H4 (cell line): ENCODE results near the gene ASB16. TPM values are rescaled to one million over a fixed set of nuclear protein-coding genes. Genes with fewer than 3 reads are reported as not detected.
A peak's percentile ranks its signal among the peaks of the same experiment; 100 is the strongest.
"Not testable (repeated sequence)": the region's sequence is repeated elsewhere in the genome, so short reads cannot be mapped to it uniquely, and the experiment has no call there.

ENCODE experiments used
- DNase-seq: peaks from one replicate; pipeline ENCODE4 v3.0.0-alpha.2; 2015; ENCODE audit warnings: low spot score
- total RNA-seq: library from RNA; depleted of rRNA; stranded (reverse); fragments of >200 nt; shearing (Covaris generic); gene quantifications from 2 replicates; pipeline ENCODE4 v1.2.3, GENCODE V29; 2014

Gene ASB16
- total RNA-seq, 1 experiment from 2014 or later: not detected

DNA sequence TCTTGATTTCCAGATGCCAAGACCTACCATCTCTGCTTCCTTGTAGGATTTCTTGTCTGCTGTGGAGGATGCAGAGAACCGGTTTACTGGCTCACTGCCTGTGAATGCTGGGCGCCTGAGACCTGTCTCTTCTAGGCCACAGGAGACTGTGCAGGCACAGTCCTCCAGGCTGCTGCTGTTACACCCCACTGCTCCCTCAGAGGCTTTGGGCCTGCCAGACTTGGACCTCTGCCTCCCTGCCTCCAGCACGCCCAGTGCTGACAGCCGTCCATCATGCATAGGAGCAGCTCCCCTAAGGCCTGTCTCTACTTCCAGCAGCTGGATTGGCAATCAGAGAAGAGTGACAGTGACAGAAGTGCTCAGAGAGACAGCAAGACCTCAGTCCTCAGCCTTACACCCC, 22.7 kb upstream of the ASB16 start:
- DNase-seq: no peak

DNA sequence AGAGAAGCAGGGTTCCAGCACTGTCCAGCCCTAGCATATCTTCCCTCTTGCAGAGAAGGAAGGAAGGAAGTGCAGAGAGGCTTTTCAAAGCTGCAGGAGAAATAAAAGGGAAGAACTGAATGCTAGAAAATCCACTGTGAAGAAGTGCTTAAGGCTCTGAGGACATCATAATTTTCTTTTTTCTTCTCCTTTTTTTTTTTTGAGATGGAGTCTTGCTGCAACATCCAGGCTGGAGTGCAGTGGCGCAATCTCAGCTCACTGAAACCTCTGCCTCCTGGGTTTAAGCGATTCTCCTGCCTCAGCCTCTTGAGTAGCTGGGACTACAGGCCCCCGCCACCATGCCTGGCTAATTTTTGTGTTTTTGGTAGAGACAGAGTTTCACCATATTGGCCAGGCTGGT, 21.4 kb upstream of the ASB16 start:
- not testable (repeated sequence) for DNase-seq

DNA sequence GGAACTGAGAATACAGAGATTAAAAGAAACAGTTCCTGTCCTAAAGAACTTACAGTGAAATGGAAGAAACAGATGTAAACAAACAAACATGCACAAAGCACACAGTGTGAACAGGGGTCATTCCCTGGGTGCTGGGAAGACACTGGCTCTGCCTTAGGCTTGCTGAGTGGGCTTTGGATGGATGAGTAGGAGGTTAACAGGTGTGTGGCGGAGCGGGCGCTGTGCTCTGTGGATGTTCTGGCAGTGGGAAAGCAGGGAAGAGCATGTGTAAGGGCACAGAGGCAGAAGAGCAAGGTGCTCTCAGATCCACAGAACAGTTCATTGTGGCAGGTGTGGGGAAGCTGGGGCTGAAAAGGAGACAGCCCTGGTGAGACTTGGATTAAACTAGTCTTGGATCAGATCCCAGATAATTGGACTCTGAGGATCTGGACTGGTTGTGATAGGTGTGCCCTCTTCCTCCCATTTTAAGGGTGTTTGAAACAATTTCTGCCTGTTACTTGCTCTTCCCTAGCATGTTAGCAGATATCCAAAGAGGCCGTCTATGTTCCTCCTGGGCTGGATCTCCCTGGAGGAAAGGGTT, 20.7 kb upstream of the ASB16 start:
- no peak for DNase-seq

DNA sequence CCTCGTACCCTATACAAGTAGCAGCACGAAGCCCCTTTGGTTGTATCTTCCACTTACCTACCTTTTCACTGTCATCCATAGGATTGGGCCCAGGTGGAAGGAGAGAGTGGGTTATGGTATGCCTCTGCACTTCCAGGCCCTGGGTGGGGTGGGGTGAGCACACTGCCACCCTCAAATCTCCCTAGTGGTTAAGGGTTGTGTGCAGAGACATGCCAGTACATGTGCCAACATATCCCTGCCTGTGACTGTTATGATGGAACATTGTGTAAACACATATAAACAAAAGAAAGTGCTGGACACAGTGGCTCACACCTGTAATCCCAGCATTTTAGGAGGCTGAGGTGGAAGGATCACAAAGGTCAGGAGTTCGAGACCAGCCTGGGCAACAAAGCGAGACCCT, 17.6 kb upstream of the ASB16 start:
- DNase-seq: no peak

DNA sequence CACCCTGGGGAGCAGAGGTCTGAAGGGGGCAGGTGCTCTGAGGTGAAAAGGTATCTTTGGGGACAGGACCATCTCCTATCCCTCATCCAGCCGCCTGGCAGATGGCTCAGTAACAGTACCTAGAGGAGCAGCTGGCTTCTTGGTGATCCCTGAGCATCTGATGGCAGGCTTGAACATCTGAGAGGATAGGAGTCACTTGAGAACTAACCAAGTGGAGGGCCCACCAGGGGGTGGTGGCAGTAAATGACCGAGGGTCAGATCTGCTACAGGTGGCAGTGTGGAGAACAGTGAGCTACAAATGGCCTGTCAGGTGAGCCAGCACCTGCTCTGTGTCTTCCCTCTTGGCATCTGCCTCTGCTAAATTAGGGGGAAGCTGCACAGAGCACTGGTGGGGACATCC, 15.0 kb upstream of the ASB16 start:
- no peak for DNase-seq

DNA sequence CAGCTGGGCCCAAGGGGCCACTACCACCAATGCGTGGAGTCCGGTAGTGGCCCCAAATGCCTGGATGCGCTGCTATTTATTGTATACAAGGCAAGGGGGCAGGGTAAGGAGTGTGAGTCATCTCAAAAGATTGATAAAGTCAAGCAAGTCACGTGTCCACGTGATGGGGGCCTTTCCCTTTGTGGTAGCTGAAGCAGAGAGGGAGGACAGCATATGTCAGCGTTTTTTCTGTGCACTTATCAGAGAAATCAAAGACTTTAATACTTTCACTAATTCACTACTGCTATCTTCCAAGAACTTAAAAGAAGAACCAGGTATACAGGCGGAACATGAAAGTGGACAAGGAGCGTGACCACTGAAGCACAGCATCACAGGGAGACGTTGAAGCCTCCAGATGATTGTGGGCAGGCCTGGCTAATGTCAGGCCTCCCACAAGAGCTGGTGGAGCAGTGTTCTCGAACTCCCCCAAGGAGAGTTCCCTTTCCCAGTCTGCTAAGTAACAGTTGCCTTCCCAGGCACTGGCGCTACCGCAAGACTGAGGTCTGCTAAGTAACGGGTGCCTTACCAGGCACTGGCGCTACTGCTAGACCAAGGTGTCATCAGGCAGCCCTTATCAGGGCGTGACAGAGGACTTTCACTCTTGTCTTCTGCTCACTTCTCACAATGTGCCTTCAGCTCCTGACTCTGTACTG, 10.8 kb upstream of the ASB16 start:
- no peak for DNase-seq

DNA sequence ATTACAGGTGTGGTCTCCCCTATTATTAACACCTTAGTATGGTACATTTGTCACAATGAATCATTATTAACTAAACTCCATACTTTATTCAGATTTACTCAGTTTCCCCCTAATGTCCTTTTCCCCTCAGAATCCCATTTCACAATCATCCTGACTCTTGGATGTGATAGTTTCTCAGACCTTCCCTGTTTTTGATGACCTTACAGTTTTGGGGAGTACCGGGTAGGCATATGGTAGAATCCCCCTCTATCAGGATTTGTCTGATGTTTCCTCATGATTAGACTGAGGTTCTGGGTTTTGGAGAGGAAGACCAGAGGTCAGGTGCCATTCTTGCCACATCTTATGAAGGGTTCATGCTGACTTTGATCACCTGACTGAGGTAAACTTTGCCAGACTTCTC, 6.0 kb upstream of the ASB16 start:
- DNase-seq: no peak

DNA sequence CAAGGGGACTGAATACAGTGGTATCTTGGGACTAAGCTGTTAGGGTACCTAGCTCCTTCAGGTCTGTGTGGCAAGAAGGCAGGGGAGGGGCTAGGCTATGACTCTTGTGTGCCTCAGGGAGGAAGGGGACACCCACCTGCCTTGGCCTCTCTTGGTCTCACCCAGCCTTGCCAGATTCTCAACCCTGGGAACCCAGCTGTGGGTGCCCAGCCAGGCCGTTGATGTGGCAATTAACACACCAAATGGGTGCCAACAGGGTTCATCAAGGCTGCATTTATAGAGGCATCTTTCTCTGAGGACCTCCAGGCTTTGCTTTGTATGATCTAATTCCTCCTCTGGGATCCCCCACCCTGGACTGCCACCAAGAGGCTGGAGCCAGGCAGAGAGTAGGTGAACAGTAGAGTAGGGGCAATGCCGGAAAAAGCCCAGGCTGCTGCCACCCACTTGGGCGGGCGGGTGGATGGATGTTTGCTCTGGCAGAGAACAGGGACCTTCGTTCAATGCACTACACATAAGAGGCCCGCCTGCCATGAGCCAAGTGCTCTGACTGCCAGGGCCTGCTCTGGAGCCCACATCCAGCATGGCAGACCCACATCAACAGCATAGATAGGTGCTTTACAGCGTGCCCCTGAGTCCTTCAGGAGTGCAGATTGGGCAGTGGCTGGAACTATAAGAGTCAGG, 3.2 kb upstream of the ASB16 start:
- no peak for DNase-seq

DNA sequence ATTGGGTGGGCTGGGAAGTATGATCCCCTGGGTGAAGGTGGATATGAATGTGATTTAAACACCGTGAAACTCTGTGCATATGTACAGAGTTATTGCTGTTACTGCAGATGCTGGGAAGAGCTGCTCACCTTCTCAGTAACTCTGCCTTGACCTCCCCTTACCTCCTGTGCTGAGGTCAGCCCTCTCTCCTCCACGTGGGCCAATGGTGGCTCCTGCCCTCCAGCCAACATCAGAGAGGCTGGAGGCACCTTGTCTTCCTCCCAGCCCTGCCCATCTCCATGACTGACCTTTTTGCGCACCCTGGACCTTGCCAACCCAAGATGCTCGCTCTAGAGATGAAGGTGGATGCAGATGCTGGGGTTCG, 387 bp upstream of the ASB16 start:
- no peak for DNase-seq

DNA sequence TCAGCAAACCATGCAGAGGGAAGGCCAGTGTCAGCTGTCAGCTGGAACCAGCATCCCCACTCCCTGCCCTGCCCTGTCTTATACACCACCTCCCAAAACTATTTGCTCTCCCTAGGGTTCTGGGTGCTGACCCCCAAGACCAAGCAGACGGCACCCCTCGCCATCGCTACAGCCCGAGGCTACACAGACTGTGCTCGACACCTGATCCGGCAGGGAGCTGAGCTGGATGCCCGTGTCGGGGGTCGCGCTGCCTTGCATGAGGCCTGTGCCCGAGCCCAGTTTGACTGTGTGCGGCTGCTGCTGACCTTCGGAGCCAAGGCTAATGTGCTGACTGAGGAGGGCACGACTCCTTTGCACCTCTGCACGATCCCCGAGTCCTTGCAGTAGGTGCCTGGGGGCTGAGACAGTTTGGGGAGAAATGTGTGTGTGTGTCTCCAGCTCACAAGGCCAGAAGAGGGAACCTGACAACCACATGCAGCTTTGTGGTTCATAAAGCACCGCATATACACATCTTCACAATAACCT, 1.5 kb downstream of the ASB16 start:
- no peak for DNase-seq

DNA sequence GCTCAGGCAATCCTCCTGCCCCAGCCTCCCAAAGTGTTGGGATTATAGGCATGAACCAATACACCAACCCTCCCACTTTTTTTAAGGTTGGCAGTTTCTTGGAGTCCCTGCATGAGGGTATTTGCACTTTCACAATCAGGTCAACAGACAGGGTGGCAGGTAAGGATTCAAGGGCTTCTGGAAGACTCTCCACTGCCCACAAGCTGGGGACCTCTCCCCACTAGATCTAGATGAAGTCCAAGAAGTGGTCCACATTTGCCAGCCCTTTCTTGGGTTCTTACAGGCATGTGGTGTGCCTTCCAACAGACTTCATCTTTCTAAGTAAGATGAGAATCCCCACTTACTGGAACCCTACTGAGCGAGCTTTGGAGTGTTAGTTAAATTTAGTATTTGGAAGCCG, 3.9 kb downstream of the ASB16 start:
- DNase-seq: no peak

DNA sequence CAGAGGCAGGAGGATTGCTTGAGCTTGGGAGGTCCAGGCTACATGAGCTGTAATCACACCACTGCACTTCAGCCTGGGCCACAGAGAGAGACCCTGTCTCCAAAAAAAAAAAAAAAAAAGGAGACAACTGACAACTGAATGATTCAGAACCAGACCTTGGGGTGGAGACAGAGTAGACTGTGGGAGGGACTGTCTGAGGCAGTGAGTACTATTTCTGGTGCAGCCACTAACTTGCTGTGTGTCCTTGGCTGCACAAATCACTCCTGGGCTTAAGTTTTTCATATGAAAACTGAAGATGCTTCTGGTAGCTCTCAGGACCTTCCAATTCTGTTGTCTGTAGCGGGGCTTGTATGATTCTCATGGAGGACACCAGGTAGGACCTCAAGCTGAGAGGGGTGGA, 5.8 kb downstream of the ASB16 start:
- no peak for DNase-seq

DNA sequence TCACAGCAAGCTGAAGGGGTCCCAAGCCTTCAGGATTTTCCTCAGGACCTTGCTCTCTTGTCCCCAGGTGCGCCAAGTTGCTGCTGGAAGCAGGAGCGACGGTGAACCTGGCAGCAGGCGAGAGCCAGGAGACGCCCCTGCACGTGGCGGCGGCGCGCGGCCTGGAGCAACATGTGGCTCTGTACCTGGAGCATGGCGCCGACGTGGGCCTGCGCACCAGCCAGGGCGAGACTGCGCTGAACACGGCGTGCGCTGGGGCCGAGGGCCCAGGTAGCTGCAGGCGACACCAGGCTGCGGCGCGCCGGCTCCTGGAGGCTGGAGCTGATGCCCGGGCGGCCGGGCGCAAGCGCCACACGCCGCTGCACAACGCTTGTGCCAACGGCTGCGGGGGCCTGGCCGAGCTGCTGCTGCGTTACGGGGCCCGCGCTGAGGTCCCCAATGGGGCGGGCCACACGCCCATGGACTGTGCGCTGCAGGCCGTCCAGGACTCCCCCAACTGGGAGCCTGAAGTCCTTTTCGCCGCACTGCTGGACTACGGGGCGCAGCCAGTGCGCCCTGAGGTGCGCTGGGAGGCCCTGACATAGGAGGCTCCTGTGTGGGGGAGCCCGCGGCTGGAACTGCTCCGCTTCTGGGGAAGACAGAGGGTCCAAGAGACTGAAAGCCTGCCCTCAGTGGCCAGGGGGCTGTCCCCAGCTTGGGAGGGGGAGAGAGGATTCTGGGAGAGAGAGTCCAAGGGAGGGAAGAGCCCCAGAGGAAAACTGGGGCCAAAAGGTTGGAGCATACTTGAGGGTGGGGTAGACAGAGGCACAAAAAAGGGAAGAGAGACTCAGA, 6.4 kb downstream of the ASB16 start:
- no peak for DNase-seq

DNA sequence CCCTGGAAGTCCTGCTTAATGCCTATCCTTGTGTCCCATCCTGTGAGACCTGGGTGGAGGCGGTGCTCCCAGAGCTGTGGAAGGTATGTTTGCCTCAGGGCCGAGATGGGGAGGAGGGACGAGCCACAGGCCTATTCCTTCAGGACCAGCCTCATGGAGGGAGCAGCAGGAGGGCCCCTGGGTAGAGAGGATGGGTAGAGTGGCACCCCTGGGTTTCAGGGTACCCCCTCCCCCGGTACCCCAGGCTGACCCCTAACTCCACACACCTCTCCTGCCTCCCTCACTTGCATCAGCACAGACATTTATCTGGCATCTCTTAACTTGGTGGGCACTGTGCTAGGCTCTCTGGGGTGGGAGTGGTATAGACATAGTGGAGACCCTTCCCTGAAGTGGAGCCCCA, 7.1 kb downstream of the ASB16 start:
- no peak for DNase-seq

DNA sequence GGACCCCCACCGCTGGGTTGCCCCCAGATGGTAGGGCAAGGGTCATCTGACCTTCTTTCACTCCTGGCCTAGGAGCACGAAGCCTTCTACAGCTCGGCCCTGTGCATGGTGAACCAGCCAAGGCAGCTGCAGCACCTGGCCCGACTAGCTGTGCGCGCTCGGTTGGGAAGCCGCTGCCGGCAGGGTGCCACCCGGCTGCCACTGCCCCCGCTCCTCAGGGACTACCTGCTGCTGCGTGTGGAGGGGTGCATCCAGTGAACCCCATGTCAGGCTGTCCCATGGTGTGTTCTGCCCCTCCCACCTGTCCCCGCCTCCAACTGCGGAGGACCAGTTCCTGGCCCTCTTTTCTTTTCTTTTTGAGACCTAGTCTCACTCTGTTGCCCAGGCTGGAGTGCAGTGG, 7.6 kb downstream of the ASB16 start:
- no peak for DNase-seq

DNA sequence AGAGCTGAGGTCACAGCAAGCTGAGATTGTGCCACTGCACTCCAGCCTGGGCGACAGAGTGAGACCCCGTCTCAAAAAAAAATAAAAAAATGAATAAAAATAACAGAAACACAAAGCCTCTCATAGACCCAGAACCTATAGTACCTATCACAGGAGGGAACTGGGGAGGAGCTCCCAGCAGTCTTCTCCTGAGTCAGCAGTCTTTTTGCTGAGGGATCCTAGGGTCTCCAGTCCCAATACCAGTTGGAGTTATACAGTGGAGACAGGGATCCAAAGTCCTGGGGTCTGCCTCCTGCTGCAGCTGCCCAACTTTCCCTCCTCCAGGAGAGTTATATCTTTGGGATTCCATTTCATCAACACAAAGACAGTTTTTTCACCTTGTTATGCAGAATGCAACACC, 12.5 kb downstream of the ASB16 start:
- no peak for DNase-seq

DNA sequence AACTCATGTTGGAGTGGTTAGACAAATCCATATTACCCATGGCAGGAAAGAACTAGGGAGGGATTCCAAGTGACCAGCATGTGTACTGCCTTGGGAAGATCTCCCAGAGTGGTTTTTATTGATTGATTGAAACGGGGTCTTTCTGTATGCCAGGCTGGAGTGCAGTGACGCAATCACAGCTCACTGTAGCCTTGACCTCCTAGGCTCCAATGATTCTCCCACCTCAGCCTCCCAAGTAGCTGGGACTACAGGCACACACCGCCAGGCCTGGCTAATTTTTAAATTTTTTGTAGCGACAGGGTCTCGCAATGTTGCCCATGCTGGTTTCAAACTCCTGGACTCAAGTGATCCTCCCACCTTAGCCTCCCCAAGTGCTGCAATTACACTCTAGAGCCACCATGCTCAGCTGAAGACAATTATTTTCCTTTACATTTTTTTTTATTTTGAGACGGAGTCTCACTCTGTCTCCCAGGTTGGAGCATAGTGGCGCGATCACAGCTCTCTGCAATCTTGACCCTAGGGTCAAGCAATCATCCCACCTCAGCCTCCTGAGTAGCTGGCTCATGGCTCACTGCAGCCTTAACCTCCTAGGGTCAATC, 13.8 kb downstream of the ASB16 start:
- DNase-seq: no peak

DNA sequence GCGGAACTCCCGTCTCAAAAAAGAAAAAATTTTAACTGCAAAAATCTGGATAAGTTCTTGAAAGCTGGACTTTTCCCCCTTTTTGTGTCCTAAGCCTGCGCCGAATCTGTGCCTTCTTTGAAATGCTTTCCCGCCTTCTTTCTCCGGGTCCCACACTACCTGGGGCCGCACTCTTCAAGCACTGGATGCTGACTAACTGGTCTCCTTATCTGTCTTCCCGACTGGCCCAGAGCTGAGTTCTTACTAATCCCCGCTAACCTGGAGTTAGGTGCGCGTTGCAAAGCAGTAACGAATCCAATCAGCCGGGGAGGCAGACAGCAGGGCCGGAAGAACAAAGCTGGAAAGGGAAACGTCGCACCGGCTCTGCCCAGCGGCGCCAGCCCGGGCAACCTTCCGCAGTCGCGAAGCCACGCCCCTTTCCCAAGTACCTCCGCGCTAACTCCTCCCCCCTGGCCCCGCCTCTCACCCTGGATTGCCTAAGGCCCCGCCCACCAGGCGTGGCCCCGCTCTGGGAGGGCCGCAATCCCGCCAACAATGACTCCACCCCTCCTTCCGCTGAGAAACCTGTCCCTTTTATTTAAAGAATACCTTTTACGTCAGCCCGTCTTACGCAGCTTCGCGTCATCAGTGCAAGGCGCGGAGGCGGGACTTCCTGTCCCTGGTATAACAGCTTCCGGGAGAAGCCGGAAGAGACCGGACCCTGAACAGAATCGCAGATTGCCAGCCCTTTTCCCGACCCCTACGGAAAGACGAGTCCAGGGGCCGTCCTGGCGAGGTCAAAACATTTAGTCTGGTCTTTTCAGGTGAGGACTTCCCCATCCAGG, 16.0 kb downstream of the ASB16 start, which contains the start of gene TMUB2:
TMUB2 (plus strand) TSS at position 666 of the 824 bp plus-strand sequence. CDS start 737 bp downstream, outside the sequence.
- peak; percentile 98 for DNase-seq

DNA sequence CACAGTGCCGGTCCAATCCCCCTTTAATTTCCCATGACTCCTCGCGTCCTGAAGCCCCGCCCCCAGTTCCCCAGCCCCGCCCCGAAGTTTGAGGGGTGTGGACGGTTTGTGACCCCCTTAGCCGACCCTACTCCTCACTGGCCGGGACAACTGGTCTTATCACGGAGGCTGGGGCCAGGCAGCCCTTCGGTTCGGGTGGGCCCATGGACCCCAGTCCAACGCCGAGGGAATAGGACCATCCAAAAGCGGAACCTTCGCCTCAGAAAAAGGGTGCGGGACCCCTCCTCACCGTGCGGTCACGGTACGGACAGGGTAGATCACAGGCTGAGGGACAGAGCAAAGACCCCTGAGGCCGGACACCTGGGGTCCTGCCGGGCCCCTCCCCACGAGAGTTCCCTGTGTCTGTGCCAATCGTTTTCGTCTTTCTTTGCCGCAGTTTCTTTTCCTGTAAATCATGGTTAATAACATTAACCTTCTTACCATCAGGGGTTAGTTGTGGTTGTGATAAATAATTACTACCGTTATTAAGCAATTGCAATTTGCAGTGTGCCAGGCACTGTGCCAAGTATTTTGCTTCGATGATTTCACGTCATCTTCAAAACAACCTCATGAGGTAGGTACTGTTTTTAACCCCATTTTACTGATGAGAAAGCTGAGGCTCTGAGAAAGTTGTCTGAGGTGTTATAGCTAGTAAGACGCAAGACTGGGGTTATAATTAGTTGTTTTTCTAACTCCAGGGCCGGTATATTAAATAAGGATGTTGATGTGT, 16.8 kb downstream of the ASB16 start:
- no peak for DNase-seq
